ENCODE results near the gene CCDC102A. TPM values are rescaled to one million over a fixed set of nuclear protein-coding genes. Genes with fewer than 3 reads are reported as not detected.

The CCDC102A gene
- total and polyA plus RNA-seq, 9 of the 15 experiments (the other 6 are each of a cell fraction or from before 2014, with no cell fraction given): 0.03 to 4.9 (median 1.4) TPM

GRCh38 chr16:57462209-57462977 is 74.0 kb downstream of the CCDC102A start, which contains the start of gene POLR2C (continued):
- TF ChIP-seq NCOA1 (IDR thresholded peaks at IDR 0.05; ENCODE audit: low read depth) (no peak), ZC3H8 (IDR thresholded peaks at IDR 0.05) (no peak), FOXA1 (IDR thresholded peaks at IDR 0.05; ENCODE audit: borderline replicate concordance) (no peak), XRCC3 (IDR thresholded peaks at IDR 0.05) (no peak), ZNF592 (IDR thresholded peaks at IDR 0.05) (no peak), HDAC3 (IDR thresholded peaks at IDR 0.05; ENCODE audit: borderline replicate concordance, partially characterized antibody) (peak; percentile 59), CHD7 (IDR thresholded peaks at IDR 0.05; ENCODE audit: low read depth, low read length) (no peak)

Measured in K562 (cell line).